ENCODE data around the gene MGAT3. TPM values are rescaled to one million over a fixed set of nuclear protein-coding genes. Genes with fewer than 3 reads are reported as not detected.

Gene MGAT3
- total RNA-seq, 5 donors from 2014 or later (not counting 1 experiment from before 2014, with no cell fraction given), result 0.23 to 2.7 (median 1.1) TPM

GRCh38 chr22:39468487-39469325, 11.9 kb downstream of the MGAT3 start:
- H3K4me1 Mint-ChIP-seq, result peaks cover 21 to 27% (median 24%) of the 10 kb centered on the region in 3 donors
- WGBS (ENCODE audit: insufficient coverage), result 82% methylated on average over 13 of the region's 18 CpGs
- ChIA-PET CTCF (interaction anchor here in 1 of 2 donors (0.6 kb wide), 1 partner anchor 41 kb away, joined by 3 read pairs; no protein-coding TSS in a partner anchor), POLR2A (interaction anchor here in 1 of 2 donors (0.5 to 0.6 kb wide), 2 partner anchors 62 to 347 kb away, joined by 4 to 6 read pairs; no protein-coding TSS in a partner anchor)
- peaks cover 6 to 23% of the 10 kb centered on the region in 2 experiments for H3K4me1 ChIP-seq (ENCODE audit: control insufficient read depth in 1 of 2, extremely low read depth in 1 of 2, insufficient read depth in 2 of 2, low read length in 2 of 2)
- peaks cover 0 to 2% of the 10 kb centered on the region in 2 donors for H3K27me3 Mint-ChIP-seq
- no peaks in the 10 kb centered on the region for H3K36me3 Mint-ChIP-seq
- H3K27ac ChIP-seq (ENCODE audit: low read length), result no peak overlapping the region
- H3K4me3 ChIP-seq (ENCODE audit: control insufficient read depth in 1 of 2, extremely low read depth in 1 of 2, low read length in 1 of 2), result no peak overlapping the region
- H3K27ac Mint-ChIP-seq, result no peak overlapping the region
- no peak overlapping the region for H3K4me3 Mint-ChIP-seq
- no peaks in the 10 kb centered on the region for H3K9me3 ChIP-seq
- no peaks in the 10 kb centered on the region for H3K36me3 ChIP-seq (ENCODE audit: control insufficient read depth in 2 of 2, extremely low read depth in 1 of 2, insufficient read depth in 1 of 2, low read length in 1 of 2)
- ATAC-seq (replicated peaks in 1 of 4), result no peak
- no peaks in the 10 kb centered on the region for H3K9me3 Mint-ChIP-seq
- peaks cover 0 to 26% of the 10 kb centered on the region in 2 experiments for H3K27me3 ChIP-seq (replicated peaks in 1 of 2; ENCODE audit: control insufficient read depth in 2 of 2, extremely low read depth in 1 of 2, insufficient read depth in 2 of 2, low read length in 1 of 2)
- no peak for DNase-seq

DNA sequence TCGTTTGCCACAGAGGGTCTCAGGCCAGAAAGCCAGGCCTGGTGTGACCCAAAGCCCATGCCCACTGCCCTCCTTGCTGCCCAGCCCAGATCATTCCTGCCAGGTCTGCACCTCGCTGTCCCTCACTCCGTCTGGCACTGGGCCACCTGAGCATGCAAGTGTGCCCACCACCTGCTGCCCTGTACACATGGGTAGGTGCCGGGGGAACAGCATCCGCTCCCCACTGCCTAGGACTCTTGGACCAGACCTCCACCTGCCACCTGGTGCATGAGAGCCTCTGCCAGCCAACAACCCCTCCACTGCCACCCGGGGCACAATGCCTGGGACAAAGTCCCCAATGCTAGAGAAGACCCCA, 12.5 kb downstream of the MGAT3 start:
- POLR2A ChIA-PET, result interaction anchor here in 1 of 2 donors (0.5 kb wide), 1 partner anchor 61 kb away, joined by 4 read pairs; no protein-coding TSS in a partner anchor
- H3K9me3 Mint-ChIP-seq, result no peaks in the 10 kb centered on the region
- Histone ChIP-seq H3K9me3 (no peaks in the 10 kb centered on the region), H3K4me3 (ENCODE audit: control insufficient read depth in 1 of 2, extremely low read depth in 1 of 2, low read length in 1 of 2) (no peak overlapping the region), H3K27ac (ENCODE audit: low read length) (no peak overlapping the region), H3K36me3 (ENCODE audit: control insufficient read depth in 2 of 2, extremely low read depth in 1 of 2, insufficient read depth in 1 of 2, low read length in 1 of 2) (no peaks in the 10 kb centered on the region), H3K4me1 (ENCODE audit: control insufficient read depth in 1 of 2, extremely low read depth in 1 of 2, insufficient read depth in 2 of 2, low read length in 2 of 2) (peaks cover 6 to 23% of the 10 kb centered on the region in 2 experiments), H3K27me3 (replicated peaks in 1 of 2; ENCODE audit: control insufficient read depth in 2 of 2, extremely low read depth in 1 of 2, insufficient read depth in 2 of 2, low read length in 1 of 2) (peaks cover 0 to 26% of the 10 kb centered on the region in 2 experiments)
- no peak overlapping the region for H3K27ac Mint-ChIP-seq
- no peak for ATAC-seq (replicated peaks in 1 of 4)
- H3K27me3 Mint-ChIP-seq, result peaks cover 0 to 2% of the 10 kb centered on the region in 2 donors
- no peak for DNase-seq
- H3K36me3 Mint-ChIP-seq, result no peaks in the 10 kb centered on the region
- CTCF ChIA-PET, result interaction anchor here in 1 of 2 donors (0.6 kb wide), 1 partner anchor 41 kb away, joined by 3 read pairs; no protein-coding TSS in a partner anchor
- H3K4me3 Mint-ChIP-seq, result no peak overlapping the region
- WGBS (ENCODE audit: insufficient coverage), result 82% methylated on average over 6 of the region's 6 CpGs
- H3K4me1 Mint-ChIP-seq, result peaks cover 21 to 27% (median 24%) of the 10 kb centered on the region in 3 donors

- Histone ChIP-seq H3K4me3 (ENCODE audit: control insufficient read depth in 1 of 2, extremely low read depth in 1 of 2, low read length in 1 of 2) (no peak overlapping the region), H3K36me3 (ENCODE audit: control insufficient read depth in 2 of 2, extremely low read depth in 1 of 2, insufficient read depth in 1 of 2, low read length in 1 of 2) (no peaks in the 10 kb centered on the region), H3K27me3 (replicated peaks in 1 of 2; ENCODE audit: control insufficient read depth in 2 of 2, extremely low read depth in 1 of 2, insufficient read depth in 2 of 2, low read length in 1 of 2) (peaks cover 0 to 28% of the 10 kb centered on the region in 2 experiments), H3K4me1 (ENCODE audit: control insufficient read depth in 1 of 2, extremely low read depth in 1 of 2, insufficient read depth in 2 of 2, low read length in 2 of 2) (peaks cover 6 to 23% of the 10 kb centered on the region in 2 experiments), H3K9me3 (no peaks in the 10 kb centered on the region), H3K27ac (ENCODE audit: low read length) (no peak overlapping the region)
- Mint-ChIP-seq H3K27ac (no peak overlapping the region), H3K4me1 (peaks cover 21 to 27% (median 24%) of the 10 kb centered on the region in 3 donors), H3K27me3 (peaks cover 0 to 2% of the 10 kb centered on the region in 2 donors), H3K36me3 (no peaks in the 10 kb centered on the region), H3K4me3 (no peak overlapping the region), H3K9me3 (no peaks in the 10 kb centered on the region)
- ATAC-seq (replicated peaks in 1 of 4), result no peak
- ChIA-PET POLR2A (no interaction called here), CTCF (no interaction called here)
- 89% methylated on average over 26 of the region's 26 CpGs for WGBS (ENCODE audit: insufficient coverage)
- DNase-seq, result no peak
Measured at GRCh38 chr22:39469681-39470450, 13.1 kb downstream of the MGAT3 start.

GRCh38 chr22:39470451-39471291, 13.9 kb downstream of the MGAT3 start:
- Histone ChIP-seq H3K27ac (ENCODE audit: low read length) (no peak overlapping the region), H3K4me1 (ENCODE audit: control insufficient read depth in 1 of 2, extremely low read depth in 1 of 2, insufficient read depth in 2 of 2, low read length in 2 of 2) (peaks cover 6 to 23% of the 10 kb centered on the region in 2 experiments), H3K36me3 (ENCODE audit: control insufficient read depth in 2 of 2, extremely low read depth in 1 of 2, insufficient read depth in 1 of 2, low read length in 1 of 2) (no peaks in the 10 kb centered on the region), H3K9me3 (no peaks in the 10 kb centered on the region), H3K27me3 (replicated peaks in 1 of 2; ENCODE audit: control insufficient read depth in 2 of 2, extremely low read depth in 1 of 2, insufficient read depth in 2 of 2, low read length in 1 of 2) (peaks cover 0 to 28% of the 10 kb centered on the region in 2 experiments), H3K4me3 (ENCODE audit: control insufficient read depth in 1 of 2, extremely low read depth in 1 of 2, low read length in 1 of 2) (no peak overlapping the region)
- Mint-ChIP-seq H3K9me3 (no peaks in the 10 kb centered on the region), H3K27ac (no peak overlapping the region), H3K27me3 (peaks cover 0 to 2% of the 10 kb centered on the region in 2 donors), H3K4me1 (peaks cover 21 to 27% (median 24%) of the 10 kb centered on the region in 3 donors), H3K36me3 (no peaks in the 10 kb centered on the region), H3K4me3 (no peak overlapping the region)
- 89% methylated on average over 14 of the region's 16 CpGs for WGBS (ENCODE audit: insufficient coverage)
- DNase-seq, result no peak
- ChIA-PET POLR2A (no interaction called here), CTCF (no interaction called here)
- no peak for ATAC-seq (replicated peaks in 1 of 4)

DNA sequence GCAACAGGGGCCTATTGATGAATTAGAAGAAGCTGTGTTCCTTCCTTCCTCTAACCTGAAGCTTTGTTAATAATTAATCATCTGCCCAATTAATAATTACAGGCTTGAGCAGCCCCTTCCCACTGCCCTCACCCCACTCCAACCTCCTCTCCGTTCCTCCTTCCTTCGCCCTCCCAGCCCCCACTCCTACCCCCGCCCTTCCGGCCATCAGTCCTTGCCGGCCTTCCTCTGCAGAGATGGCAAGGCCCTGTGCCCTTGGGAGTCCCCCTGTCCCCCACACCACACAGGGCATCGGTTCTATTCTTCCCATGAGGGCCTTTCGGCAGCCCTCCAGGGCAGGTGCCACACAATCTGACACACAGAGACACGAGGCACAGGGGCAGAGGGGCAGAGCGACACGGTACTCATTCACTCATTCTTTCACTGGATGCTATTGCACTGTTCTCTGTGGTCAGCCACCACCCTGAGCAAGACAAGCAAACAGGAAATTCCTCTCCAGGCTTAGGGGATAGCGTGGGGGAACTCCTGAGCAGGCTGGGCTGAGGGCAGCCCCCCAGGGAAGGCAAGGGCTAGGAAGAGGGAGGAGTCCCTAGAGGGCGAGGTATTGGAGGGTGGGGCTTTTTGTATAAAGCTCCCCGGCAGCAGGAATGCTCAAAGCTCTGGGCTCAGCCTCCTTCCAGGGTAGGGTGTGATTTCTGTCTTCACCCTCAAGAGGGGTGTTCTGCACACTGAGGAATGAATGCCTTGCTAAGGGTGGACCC, 14.7 kb downstream of the MGAT3 start:
- Mint-ChIP-seq H3K36me3 (no peaks in the 10 kb centered on the region), H3K9me3 (no peaks in the 10 kb centered on the region), H3K4me3 (peak overlapping the region in 2 of 3 donors; percentile 34 to 54), H3K4me1 (peaks cover 21 to 27% (median 24%) of the 10 kb centered on the region in 3 donors), H3K27me3 (peaks cover 0 to 2% of the 10 kb centered on the region in 2 donors), H3K27ac (peak overlapping the region; percentile 61 to 74)
- Histone ChIP-seq H3K36me3 (ENCODE audit: control insufficient read depth in 2 of 2, extremely low read depth in 1 of 2, insufficient read depth in 1 of 2, low read length in 1 of 2) (no peaks in the 10 kb centered on the region), H3K27me3 (replicated peaks in 1 of 2; ENCODE audit: control insufficient read depth in 2 of 2, extremely low read depth in 1 of 2, insufficient read depth in 2 of 2, low read length in 1 of 2) (peaks cover 0 to 28% of the 10 kb centered on the region in 2 experiments), H3K27ac (ENCODE audit: low read length) (no peak overlapping the region), H3K4me1 (ENCODE audit: control insufficient read depth in 1 of 2, extremely low read depth in 1 of 2, insufficient read depth in 2 of 2, low read length in 2 of 2) (peaks cover 6 to 23% of the 10 kb centered on the region in 2 experiments), H3K4me3 (ENCODE audit: control insufficient read depth in 1 of 2, extremely low read depth in 1 of 2, low read length in 1 of 2) (no peak overlapping the region), H3K9me3 (no peaks in the 10 kb centered on the region)
- POLR2A ChIA-PET, result no interaction called here
- WGBS (ENCODE audit: insufficient coverage), result 54% methylated on average over 10 of the region's 13 CpGs
- DNase-seq (peak in 1 of 35 experiments; percentile 25), ATAC-seq (replicated peaks in 1 of 4) (peak; percentile 62 to 74 (median 70))
- CTCF ChIA-PET, result no interaction called here
